ENCODE data around the gene LRP5. TPM values are rescaled to one million over a fixed set of nuclear protein-coding genes. Genes with fewer than 3 reads are reported as not detected.
A peak's percentile ranks its signal among the peaks of the same experiment; 100 is the strongest.

Gene LRP5
- total and polyA plus RNA-seq, 12 donors: 10.7 to 277 (median 75.8) TPM

DNA sequence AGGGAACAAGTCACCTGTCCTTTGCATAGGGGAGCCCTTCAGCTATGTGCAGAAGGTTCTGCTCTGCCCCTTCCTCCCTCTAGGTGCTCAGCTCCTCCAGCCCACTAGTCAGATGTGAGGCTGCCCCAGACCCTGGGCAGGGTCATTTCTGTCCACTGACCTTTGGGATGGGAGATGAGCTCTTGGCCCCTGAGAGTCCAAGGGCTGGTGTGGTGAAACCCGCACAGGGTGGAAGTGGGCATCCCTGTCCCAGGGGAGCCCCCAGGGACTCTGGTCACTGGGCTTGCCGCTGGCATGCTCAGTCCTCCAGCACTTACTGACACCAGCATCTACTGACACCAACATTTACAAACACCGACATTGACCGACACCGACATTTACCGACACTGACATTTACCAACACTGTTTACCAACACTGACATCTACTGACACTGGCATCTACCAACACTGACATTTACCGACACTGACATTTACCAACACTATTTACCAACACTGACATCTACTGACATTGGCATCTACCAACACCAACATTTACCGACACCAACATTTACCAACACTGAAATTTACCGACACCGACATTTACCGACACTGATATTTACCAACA is 76.3 kb downstream of the LRP5 start:
- H3K4me3 ChIP-seq: no peak overlapping the region
- TF ChIP-seq, protein P1, sequence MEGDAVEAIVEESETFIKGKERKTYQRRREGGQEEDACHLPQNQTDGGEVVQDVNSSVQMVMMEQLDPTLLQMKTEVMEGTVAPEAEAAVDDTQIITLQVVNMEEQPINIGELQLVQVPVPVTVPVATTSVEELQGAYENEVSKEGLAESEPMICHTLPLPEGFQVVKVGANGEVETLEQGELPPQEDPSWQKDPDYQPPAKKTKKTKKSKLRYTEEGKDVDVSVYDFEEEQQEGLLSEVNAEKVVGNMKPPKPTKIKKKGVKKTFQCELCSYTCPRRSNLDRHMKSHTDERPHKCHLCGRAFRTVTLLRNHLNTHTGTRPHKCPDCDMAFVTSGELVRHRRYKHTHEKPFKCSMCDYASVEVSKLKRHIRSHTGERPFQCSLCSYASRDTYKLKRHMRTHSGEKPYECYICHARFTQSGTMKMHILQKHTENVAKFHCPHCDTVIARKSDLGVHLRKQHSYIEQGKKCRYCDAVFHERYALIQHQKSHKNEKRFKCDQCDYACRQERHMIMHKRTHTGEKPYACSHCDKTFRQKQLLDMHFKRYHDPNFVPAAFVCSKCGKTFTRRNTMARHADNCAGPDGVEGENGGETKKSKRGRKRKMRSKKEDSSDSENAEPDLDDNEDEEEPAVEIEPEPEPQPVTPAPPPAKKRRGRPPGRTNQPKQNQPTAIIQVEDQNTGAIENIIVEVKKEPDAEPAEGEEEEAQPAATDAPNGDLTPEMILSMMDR (IDR thresholded peaks at IDR 0.05): no peak
- TF ChIP-seq POLR2A (IDR thresholded peaks at IDR 0.05): no peak
- H3K4me1 ChIP-seq (replicated peaks in 1 of 2): peaks cover 3 to 5% of the 10 kb centered on the region in 2 donors
- no peak overlapping the region for H3K27ac ChIP-seq
- WGBS, 4 donors: 92 to 97% (median 95%) methylated on average over 11 of the region's 11 CpGs
- no peak for DNase-seq
- H3K9me3 ChIP-seq (replicated peaks in 1 of 3): no peaks in the 10 kb centered on the region
- no peaks in the 10 kb centered on the region for H3K27me3 ChIP-seq
- peaks cover 0 to 33% of the 10 kb centered on the region in 2 donors for H3K36me3 ChIP-seq (replicated peaks in 1 of 2)
- intact Hi-C loops (cut with DNase I): loop anchor here (5.0 kb wide), 2 partner anchors 76 to 126 kb away; partner anchors contain the start of gene LRP5 (in 1 of the 2)

DNA sequence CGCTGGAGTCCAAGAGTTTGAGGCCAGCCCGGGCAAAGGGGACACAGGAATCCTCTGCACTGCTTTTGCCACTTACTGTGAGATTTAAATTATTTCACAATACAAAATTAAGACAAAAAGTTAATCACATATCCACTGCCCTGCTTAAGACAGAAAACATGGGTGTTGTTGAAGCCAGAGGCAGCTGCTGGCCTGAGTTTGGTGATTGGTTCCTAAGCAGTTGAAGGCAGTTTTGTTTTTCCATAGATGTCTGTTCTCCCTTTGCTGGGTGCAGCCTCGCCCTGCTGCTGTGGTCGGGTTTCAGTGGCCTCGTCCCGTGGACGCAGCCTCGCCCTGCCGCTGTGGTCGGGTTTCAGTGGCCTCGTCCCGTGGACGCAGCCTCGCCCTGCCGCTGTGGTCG is 77.9 kb downstream of the LRP5 start:
- no peaks in the 10 kb centered on the region for H3K9me3 ChIP-seq (replicated peaks in 1 of 3)
- H3K4me3 ChIP-seq: no peak overlapping the region
- no peak overlapping the region for H3K27ac ChIP-seq
- TF ChIP-seq POLR2A (IDR thresholded peaks at IDR 0.05): no peak
- TF ChIP-seq, protein P1 (IDR thresholded peaks at IDR 0.05): no peak
- H3K4me1 ChIP-seq (replicated peaks in 1 of 2): no peaks in the 10 kb centered on the region
- no peak for DNase-seq
- 90 to 98% (median 93%) methylated on average over 11 to 15 of the region's 16 CpGs for WGBS, 4 donors
- H3K27me3 ChIP-seq: no peaks in the 10 kb centered on the region
- intact Hi-C loops (cut with DNase I): no loop called here
- peaks cover 0 to 33% of the 10 kb centered on the region in 2 donors for H3K36me3 ChIP-seq (replicated peaks in 1 of 2)

DNA sequence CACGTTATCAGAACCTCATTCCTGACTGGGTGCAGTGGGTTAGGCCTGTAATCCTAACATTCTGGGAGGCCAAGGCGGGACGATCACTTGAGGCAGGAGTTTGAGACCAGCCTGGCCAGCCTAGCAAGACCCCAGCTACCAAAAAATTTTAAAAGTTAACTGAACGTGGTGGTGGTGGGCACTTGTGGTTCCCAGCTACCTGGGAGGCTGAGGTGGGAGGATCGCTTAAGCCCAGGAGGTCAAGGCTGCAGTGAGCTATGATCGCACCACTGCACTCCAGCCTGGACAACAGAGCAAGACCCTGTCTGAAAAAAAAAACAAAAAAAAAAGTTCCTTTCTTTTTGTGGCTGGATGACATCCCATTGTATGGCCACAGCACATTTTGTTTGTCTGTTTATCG is 80.4 kb downstream of the LRP5 start:
- Histone ChIP-seq H3K27me3 (no peaks in the 10 kb centered on the region), H3K27ac (no peak overlapping the region), H3K9me3 (replicated peaks in 1 of 3) (no peaks in the 10 kb centered on the region), H3K4me1 (replicated peaks in 1 of 2) (peaks cover 0 to 4% of the 10 kb centered on the region in 2 donors), H3K4me3 (no peak overlapping the region), H3K36me3 (replicated peaks in 1 of 2) (peaks cover 0 to 18% of the 10 kb centered on the region in 2 donors)
- TF ChIP-seq POLR2A (IDR thresholded peaks at IDR 0.05): no peak
- TF ChIP-seq, protein P1 (IDR thresholded peaks at IDR 0.05): no peak
- intact Hi-C loops (cut with DNase I): no loop called here
- WGBS, 4 donors: 87 to 97% (median 94%) methylated on average over 7 of the region's 7 CpGs
- no peak for DNase-seq

DNA sequence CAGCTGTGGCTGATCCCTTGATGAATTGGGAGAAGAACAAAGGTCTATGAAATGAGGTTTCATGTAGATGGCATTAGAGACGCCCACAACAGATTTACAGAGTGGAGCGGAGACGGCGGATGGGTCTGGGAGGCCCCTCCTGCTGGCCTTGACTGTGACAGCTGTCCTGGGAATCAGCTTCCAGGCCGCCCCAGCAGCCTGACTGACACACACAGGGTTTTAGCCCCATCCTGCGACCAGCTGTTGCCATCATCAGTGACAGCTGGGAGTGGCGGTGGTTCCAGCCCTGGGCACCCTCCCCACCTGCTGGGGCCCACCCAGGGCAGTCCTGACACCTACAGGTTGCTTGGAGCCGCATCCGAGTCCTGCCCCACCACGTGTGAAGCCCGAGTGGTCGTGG is 84.1 kb downstream of the LRP5 start:
- no peak overlapping the region for H3K27ac ChIP-seq
- no peak overlapping the region for H3K4me3 ChIP-seq
- TF ChIP-seq, protein P1 (IDR thresholded peaks at IDR 0.05): no peak
- TF ChIP-seq POLR2A (IDR thresholded peaks at IDR 0.05): no peak
- intact Hi-C loops (cut with DNase I): no loop called here
- H3K4me1 ChIP-seq (replicated peaks in 1 of 2): peaks cover 0 to 16% of the 10 kb centered on the region in 2 donors
- H3K27me3 ChIP-seq: no peaks in the 10 kb centered on the region
- H3K36me3 ChIP-seq (replicated peaks in 1 of 2): peaks cover 0 to 6% of the 10 kb centered on the region in 2 donors
- H3K9me3 ChIP-seq (replicated peaks in 1 of 3): no peaks in the 10 kb centered on the region
- DNase-seq: peak in 3 of 7 donors; percentile 55 to 68 (median 62)
- WGBS, 4 donors: 58 to 71% (median 66%) methylated on average over 10 to 12 of the region's 12 CpGs

All from adrenal gland (tissue), 12 donors.